CD14-positive monocyte (primary cell): Measurements from ENCODE around the gene WDR33. TPM values are rescaled to one million over a fixed set of nuclear protein-coding genes. Genes with fewer than 3 reads are reported as not detected.

Source experiments
- DNase-seq, 3 donors: peaks; one replicate each; pipeline ENCODE4 v3.0.0-alpha.2; 2011 to 2022
- H2AFZ ChIP-seq: 2 replicates; pipeline ENCODE4 v1.6.0; 2012; ENCODE audit warnings: mild to moderate bottlenecking, low read depth, low read length, inconsistent platforms; ENCODE audit not compliant: insufficient read depth, poor library complexity, severe bottlenecking
- H3K27ac ChIP-seq, 2 donors: 1 replicate in 1 of 2; 2 replicates in 1 of 2; pipeline ENCODE4 v1.5.1; 2012 to 2013; ENCODE audit warnings: low read length in 2 of 2, control low read depth in 1 of 2, inconsistent platforms in 1 of 2, low read depth in 1 of 2, mild to moderate bottlenecking in 1 of 2
- H3K27me3 ChIP-seq, 2 donors: one replicate each; pipeline versions ENCODE4 v1.6.0 to v1.6.1; 2011 to 2013; ENCODE audit warnings: low read length in 2 of 2; ENCODE audit not compliant: control insufficient read depth in 2 of 2, insufficient read depth in 2 of 2
- H3K36me3 ChIP-seq, 2 donors: replicated peaks in 1 of 2; 1 replicate in 1 of 2; 2 replicates in 1 of 2; pipeline versions ENCODE4 v1.5.1 to v1.6.1; 2012 to 2013; ENCODE audit warnings: low read length in 2 of 2, control low read depth in 1 of 2, inconsistent platforms in 1 of 2, mild to moderate bottlenecking in 1 of 2; ENCODE audit not compliant: insufficient read depth in 2 of 2, control insufficient read depth in 1 of 2
- H3K4me1 ChIP-seq, 2 donors: 1 replicate in 1 of 2; 2 replicates in 1 of 2; pipeline versions ENCODE4 v1.5.1 to v1.6.1; 2012 to 2013; ENCODE audit warnings: low read length in 2 of 2, control low read depth in 1 of 2, inconsistent platforms in 1 of 2, mild to moderate bottlenecking in 1 of 2, moderate library complexity in 1 of 2; ENCODE audit not compliant: insufficient read depth in 2 of 2, control insufficient read depth in 1 of 2
- H3K4me2 ChIP-seq: replicated peaks from 2 replicates; pipeline ENCODE3; 2012; ENCODE audit warnings: low read length, moderate library complexity, mild to moderate bottlenecking; ENCODE audit not compliant: poor library complexity, severe bottlenecking; ENCODE audit errors: extremely low read depth
- H3K4me3 ChIP-seq, 3 experiments: fragments of 200-600 bp in 1 of 3; sonication (generic) in 1 of 3; replicated peaks in 1 of 3; 1 replicate in 2 of 3; 2 replicates in 1 of 3; pipeline ENCODE4 v1.5.1; 2011 to 2013; ENCODE audit warnings: low read length in 3 of 3, mild to moderate bottlenecking in 3 of 3, control low read depth in 2 of 3, low read depth in 2 of 3, inconsistent platforms in 1 of 3, moderate library complexity in 1 of 3
- H3K79me2 ChIP-seq: 2 replicates; pipeline ENCODE4 v1.6.0; 2012; ENCODE audit warnings: mild to moderate bottlenecking, control low read depth, inconsistent platforms, low read length, moderate library complexity; ENCODE audit not compliant: insufficient read depth
- H3K9ac ChIP-seq: 2 replicates; pipeline ENCODE4 v1.6.0; 2017; ENCODE audit warnings: low read length, mild to moderate bottlenecking; ENCODE audit not compliant: insufficient read depth, poor library complexity, severe bottlenecking
- H3K9me3 ChIP-seq, 2 donors: replicated peaks in 1 of 2; 1 replicate in 1 of 2; 2 replicates in 1 of 2; pipeline versions ENCODE4 v1.5.1 to v1.6.1; 2012 to 2013; ENCODE audit warnings: low read length in 2 of 2, control low read depth in 1 of 2; ENCODE audit not compliant: control insufficient read depth in 1 of 2, insufficient read depth in 1 of 2
- H4K20me1 ChIP-seq: 2 replicates; pipeline ENCODE4 v1.6.0; 2012; ENCODE audit warnings: mild to moderate bottlenecking, low read length, control low read depth, moderate library complexity; ENCODE audit not compliant: insufficient read depth
- H3K27ac Mint-ChIP-seq, 7 donors: one replicate each; pipeline ENCODE4 v1.8.0; 2020; ENCODE audit warnings: mild to moderate bottlenecking in 7 of 7, mixed read lengths in 7 of 7, moderate library complexity in 6 of 7, inconsistent platforms in 2 of 7
- H3K27me3 Mint-ChIP-seq, 3 donors: one replicate each; pipeline ENCODE4 v1.8.0; 2021 to 2022; ENCODE audit warnings: low read depth in 3 of 3, mild to moderate bottlenecking in 3 of 3, mixed read lengths in 3 of 3, moderate library complexity in 3 of 3, inconsistent platforms in 1 of 3
- H3K36me3 Mint-ChIP-seq, 2 donors: one replicate each; pipeline ENCODE4 v1.8.0; 2020; ENCODE audit warnings: mixed read lengths in 2 of 2, inconsistent platforms in 1 of 2, mild to moderate bottlenecking in 1 of 2
- H3K4me1 Mint-ChIP-seq: one replicate; pipeline ENCODE4 v1.8.0; 2020; ENCODE audit warnings: mild to moderate bottlenecking, mixed read lengths
- H3K4me3 Mint-ChIP-seq, 2 donors: one replicate each; pipeline ENCODE4 v1.8.0; 2020; ENCODE audit warnings: mild to moderate bottlenecking in 2 of 2, mixed read lengths in 2 of 2, moderate library complexity in 1 of 2
- H3K9me3 Mint-ChIP-seq, 7 donors: one replicate each; pipeline ENCODE4 v1.8.0; 2020 to 2022; ENCODE audit warnings: mixed read lengths in 7 of 7, mild to moderate bottlenecking in 6 of 7, moderate library complexity in 6 of 7, inconsistent platforms in 2 of 7
- CTCF ChIP-seq: fragments of 200-600 bp; IDR thresholded peaks from one replicate; pipeline ENCODE4 v1.8.0; 2022; ENCODE audit warnings: antibody characterized with exemption, mild to moderate bottlenecking
- WGBS: methylation state at CpG from one replicate; pipeline ENCODE4 v1.1.5; 2013; ENCODE audit warnings: missing lambda C conversion rate; ENCODE audit not compliant: insufficient coverage; 5-methylcytosine and 5-hydroxymethylcytosine counted together
- intact Hi-C, 2 donors: fragments of 100-400 bp; cut with micrococcal nuclease; formaldehyde crosslinking; loops; one replicate each; pipeline versions ENCODE4 v1.15.0 to v1.15.1; 2023
- polyA plus RNA-seq, 3 donors: library from polyadenylated mRNA; depleted of rRNA in 1 of 3; unstranded in 2 of 3; stranded (reverse) in 1 of 3; fragments of 300-500 nt in 2 of 3; fragments of >200 nt in 1 of 3; fragmentation: Illumina TruSeq in 2 of 3; gene quantifications; 1 replicate in 2 of 3; 2 replicates in 1 of 3; pipeline ENCODE4 v1.2.3, GENCODE V29; 2012 to 2021

Gene WDR33
- polyA plus RNA-seq, 3 donors = 12.5 to 19.6 (median 12.6) TPM

- Histone ChIP-seq H3K4me1 (peaks cover 42% of the 10 kb centered on the region in 2 donors), H3K27me3 (no peaks in the 10 kb centered on the region), H3K4me2 (peak overlapping the region; percentile 76), H3K9me3 (no peaks in the 10 kb centered on the region), H3K4me3 (peak overlapping the region; percentile 46 to 75 (median 52)), H2AFZ (no peak overlapping the region), H3K36me3 (peaks cover 8 to 19% of the 10 kb centered on the region in 2 donors), H4K20me1 (peaks cover 28% of the 10 kb centered on the region), H3K27ac (peak overlapping the region; percentile 96 to 100), H3K79me2 (peaks cover 34% of the 10 kb centered on the region), H3K9ac (peak overlapping the region; percentile 97)
- intact Hi-C loops = loop anchor here (10.0 kb wide), 1 partner anchor 178 kb away; the partner anchor contains the start of gene IWS1 (in 2 of the 2)
- H3K4me3 Mint-ChIP-seq = peak overlapping the region; percentile 76 to 89
- no peak for DNase-seq
- H3K27ac Mint-ChIP-seq = peak overlapping the region; percentile 87 to 98 (median 92)
- peaks cover 40% of the 10 kb centered on the region for H3K4me1 Mint-ChIP-seq
- peaks cover 0 to 2% (median 1%) of the 10 kb centered on the region in 3 donors for H3K27me3 Mint-ChIP-seq
- H3K9me3 Mint-ChIP-seq = no peaks in the 10 kb centered on the region
- H3K36me3 Mint-ChIP-seq = peaks cover 23 to 29% of the 10 kb centered on the region in 2 donors
- 54% methylated on average over 11 of the region's 19 CpGs for WGBS
- TF ChIP-seq CTCF = peak; percentile 2
Observed at GRCh38 chr2:127702395-127703009, 108.5 kb downstream of the WDR33 start.

GRCh38 chr2:127701651-127702394 lies 109.1 kb downstream of the WDR33 start:
- Histone ChIP-seq H3K4me2 (peak overlapping the region; percentile 76), H3K27ac (peak overlapping the region; percentile 96 to 100), H4K20me1 (peaks cover 28% of the 10 kb centered on the region), H3K9me3 (no peaks in the 10 kb centered on the region), H3K9ac (peak overlapping the region; percentile 97), H3K79me2 (peaks cover 34% of the 10 kb centered on the region), H3K4me3 (peak overlapping the region; percentile 46 to 75 (median 52)), H3K4me1 (peaks cover 42% of the 10 kb centered on the region in 2 donors), H3K36me3 (peaks cover 8 to 14% of the 10 kb centered on the region in 2 donors), H2AFZ (no peak overlapping the region), H3K27me3 (no peaks in the 10 kb centered on the region)
- Mint-ChIP-seq H3K27me3 (peaks cover 0 to 2% (median 1%) of the 10 kb centered on the region in 3 donors), H3K36me3 (peaks cover 20 to 28% of the 10 kb centered on the region in 2 donors), H3K9me3 (no peaks in the 10 kb centered on the region), H3K4me3 (peak overlapping the region; percentile 79 to 89), H3K4me1 (peaks cover 40% of the 10 kb centered on the region), H3K27ac (peak overlapping the region; percentile 92 to 99 (median 95))
- peak; percentile 38 for TF ChIP-seq CTCF
- intact Hi-C loops = loop anchor here (10.0 kb wide), 1 partner anchor 177 kb away; the partner anchor contains the start of gene IWS1 (in 2 of the 2)
- WGBS = under 1% methylated on average over 108 of the region's 108 CpGs
- DNase-seq = peak; percentile 90 to 93 (median 92)
